DMS 273 (cell line): ENCODE results near the gene NUCKS1.

ENCODE experiments used
- DNase-seq: peaks from one replicate; lab custom pipeline; 2025; ENCODE audit not compliant: unreplicated experiment; lab: John Stamatoyannopoulos, UW

NUCKS1 gene

GRCh38 chr1:205772607-205773032 lies 22.6 kb upstream of the NUCKS1 start:
- DNase-seq, result no peak

- DNase-seq, result no peak
These were observed 20.6 kb upstream of the NUCKS1 start for GRCh38 chr1:205770618-205771017.

- no peak for DNase-seq
These were observed 19.8 kb upstream of the NUCKS1 start for GRCh38 chr1:205769641-205770365.

GRCh38 chr1:205767248-205767647 lies 17.3 kb upstream of the NUCKS1 start:
- DNase-seq, result no peak

GRCh38 chr1:205766570-205766969 lies 16.6 kb upstream of the NUCKS1 start:
- no peak for DNase-seq

- DNase-seq, result no peak
These were observed 16.1 kb upstream of the NUCKS1 start for GRCh38 chr1:205766038-205766437.

- DNase-seq, result no peak
These were observed 14.6 kb upstream of the NUCKS1 start for GRCh38 chr1:205764578-205764977.

GRCh38 chr1:205763980-205764379 lies 14.0 kb upstream of the NUCKS1 start:
- DNase-seq, result no peak

- no peak for DNase-seq
These were observed 10.6 kb upstream of the NUCKS1 start for GRCh38 chr1:205760606-205761005.

GRCh38 chr1:205756552-205756951 lies 6.6 kb upstream of the NUCKS1 start:
- DNase-seq, result no peak

GRCh38 chr1:205754857-205755256 lies 4.9 kb upstream of the NUCKS1 start:
- no peak for DNase-seq

- peak; percentile 23 for DNase-seq
These were observed 1.2 kb upstream of the NUCKS1 start for GRCh38 chr1:205751036-205751651.

- peak; percentile 98 for DNase-seq
These were observed 496 bp downstream of the NUCKS1 start for GRCh38 chr1:205749234-205750137.

GRCh38 chr1:205748403-205749233 lies 1.4 kb downstream of the NUCKS1 start:
- DNase-seq, result peak; percentile 81

GRCh38 chr1:205746757-205747412 lies 3.1 kb downstream of the NUCKS1 start:
- DNase-seq, result no peak

- DNase-seq, result no peak
These were observed 5.6 kb downstream of the NUCKS1 start for GRCh38 chr1:205744403-205744802.

GRCh38 chr1:205743977-205744376 lies 6.0 kb downstream of the NUCKS1 start:
- no peak for DNase-seq

- DNase-seq, result no peak
These were observed 8.3 kb downstream of the NUCKS1 start for GRCh38 chr1:205741681-205742080.

GRCh38 chr1:205739348-205740160 lies 10.4 kb downstream of the NUCKS1 start:
- DNase-seq, result no peak
